Esophagus muscularis mucosa (tissue), 4 donors: ENCODE measurements around the gene KIAA0825. TPM values are rescaled to one million over a fixed set of nuclear protein-coding genes. Genes with fewer than 3 reads are reported as not detected.

Source experiments
- total RNA-seq, 4 donors: library from RNA; depleted of rRNA; stranded (reverse); fragments of >200 nt; gene quantifications; one replicate each; pipeline versions ENCODE4 v1.1.0 to v1.2.1, GENCODE V29; 2016

The KIAA0825 gene
- total RNA-seq, 4 donors from 2014 or later: 2.3 to 4.2 (median 2.9) TPM

Other genes starting within 250 kb of the KIAA0825 start
- 1 to 10 TPM; 2.5 to 3.8 (median 3.1) TPM for gene SLF1, start 65 bp upstream of the KIAA0825 start, total RNA-seq